ENCODE results near the gene RNF212B. TPM values are rescaled to one million over a fixed set of nuclear protein-coding genes. Genes with fewer than 3 reads are reported as not detected.

RNF212B gene
- total RNA-seq, 1 donor from 2014 or later: not detected

DNA sequence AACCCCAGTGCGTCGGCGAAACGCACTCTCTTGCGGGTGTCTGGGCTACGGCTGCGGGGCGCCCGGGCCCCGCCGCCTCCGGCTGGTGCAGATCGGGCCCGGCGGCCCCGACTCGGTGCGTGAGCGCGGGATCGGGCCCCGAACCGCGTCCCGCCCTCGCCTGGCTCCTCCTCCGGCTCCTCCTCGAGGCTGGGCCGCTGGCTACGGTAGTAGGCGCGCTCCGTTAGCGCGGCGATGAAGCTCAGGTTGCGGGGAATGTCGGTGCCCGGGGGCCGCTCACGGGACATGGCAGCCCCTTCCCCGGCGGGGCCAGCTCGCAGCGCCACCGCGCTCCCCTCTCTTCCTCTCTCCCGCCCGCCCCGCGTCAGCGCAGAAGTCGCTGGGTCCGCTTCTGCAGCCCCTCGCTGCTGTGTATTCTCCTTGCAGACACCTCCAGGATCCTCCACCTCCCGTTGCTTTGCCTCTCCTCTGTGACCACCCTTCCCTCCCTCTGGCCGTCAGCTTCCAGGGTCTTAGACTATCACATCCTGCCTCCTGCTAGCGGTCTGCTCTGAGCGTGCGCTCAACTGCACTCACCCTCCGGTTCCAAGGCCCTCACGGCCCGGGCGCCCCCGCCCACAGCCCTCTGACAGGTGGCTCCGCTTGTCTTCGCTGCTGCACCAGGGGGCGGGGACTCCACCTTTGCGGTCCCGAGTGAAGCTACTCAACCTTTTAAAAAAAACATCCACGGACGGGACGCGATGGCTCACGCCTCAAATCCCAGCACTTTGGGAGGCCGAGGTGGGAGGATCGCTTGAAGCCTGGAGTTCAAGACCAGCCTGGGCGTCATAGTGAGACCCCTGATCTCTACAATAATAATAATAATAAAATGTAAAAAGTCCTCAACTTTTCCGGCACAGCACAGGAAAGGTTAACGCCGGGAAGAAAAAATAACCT is 64.8 kb downstream of the RNF212B start, which contains the start of gene PPP1R3E:
PPP1R3E (minus strand) TSS at position 570 of the 936 bp plus-strand sequence; CDS start at position 287, 283 bp downstream.
- DNase-seq (ENCODE audit: low read depth): no peak
- TF ChIP-seq, protein P1, sequence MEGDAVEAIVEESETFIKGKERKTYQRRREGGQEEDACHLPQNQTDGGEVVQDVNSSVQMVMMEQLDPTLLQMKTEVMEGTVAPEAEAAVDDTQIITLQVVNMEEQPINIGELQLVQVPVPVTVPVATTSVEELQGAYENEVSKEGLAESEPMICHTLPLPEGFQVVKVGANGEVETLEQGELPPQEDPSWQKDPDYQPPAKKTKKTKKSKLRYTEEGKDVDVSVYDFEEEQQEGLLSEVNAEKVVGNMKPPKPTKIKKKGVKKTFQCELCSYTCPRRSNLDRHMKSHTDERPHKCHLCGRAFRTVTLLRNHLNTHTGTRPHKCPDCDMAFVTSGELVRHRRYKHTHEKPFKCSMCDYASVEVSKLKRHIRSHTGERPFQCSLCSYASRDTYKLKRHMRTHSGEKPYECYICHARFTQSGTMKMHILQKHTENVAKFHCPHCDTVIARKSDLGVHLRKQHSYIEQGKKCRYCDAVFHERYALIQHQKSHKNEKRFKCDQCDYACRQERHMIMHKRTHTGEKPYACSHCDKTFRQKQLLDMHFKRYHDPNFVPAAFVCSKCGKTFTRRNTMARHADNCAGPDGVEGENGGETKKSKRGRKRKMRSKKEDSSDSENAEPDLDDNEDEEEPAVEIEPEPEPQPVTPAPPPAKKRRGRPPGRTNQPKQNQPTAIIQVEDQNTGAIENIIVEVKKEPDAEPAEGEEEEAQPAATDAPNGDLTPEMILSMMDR (conservative IDR thresholded peaks at IDR 0.05; ENCODE audit: low read depth, low read length): no peak
- H3K4me3 ChIP-seq (ENCODE audit: low read depth, low read length): peak within 1 kb of the TSS; percentile 60

DNA sequence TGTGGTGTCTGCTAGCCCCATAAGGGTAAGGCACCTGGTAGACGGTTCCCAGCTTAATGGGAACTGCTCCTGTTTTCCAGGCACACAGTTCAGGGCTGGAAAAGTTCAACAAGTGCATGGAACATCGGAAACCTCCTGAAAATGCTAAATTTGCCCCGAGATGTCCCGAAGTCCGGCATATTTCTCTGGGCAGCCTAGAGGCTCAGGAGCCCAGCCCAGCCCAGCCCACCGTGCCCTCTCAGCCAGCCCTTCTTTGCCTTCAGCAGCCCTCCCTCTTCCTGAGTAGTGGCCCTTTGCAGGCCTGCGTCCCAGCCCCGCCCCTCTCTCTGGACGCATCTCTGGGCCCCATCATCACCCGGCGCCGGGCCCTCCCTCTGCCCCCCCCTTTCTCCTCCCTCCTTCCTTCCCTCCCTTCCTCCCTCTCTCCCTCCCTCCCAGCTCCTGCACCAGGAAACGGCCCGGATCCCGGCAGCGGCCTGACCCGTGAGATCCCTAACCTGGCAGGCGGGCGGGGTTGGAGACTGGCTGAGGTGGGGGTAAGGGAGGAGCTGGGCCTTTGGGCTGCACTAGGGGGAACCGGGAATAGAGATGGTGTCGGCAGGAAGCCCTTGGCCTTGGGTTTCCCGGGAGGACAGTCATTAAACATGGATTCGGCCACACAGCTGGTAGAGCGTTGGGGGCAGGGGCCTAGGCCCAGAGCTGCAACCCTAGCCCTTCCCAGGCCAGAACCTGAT is 68.8 kb downstream of the RNF212B start, which contains the start of gene BCL2L2:
BCL2L2 (plus strand) TSS at position 422 of the 734 bp plus-strand sequence. CDS start 935 bp downstream, outside the sequence.
- TF ChIP-seq, protein P1 (conservative IDR thresholded peaks at IDR 0.05; ENCODE audit: low read depth, low read length): no peak
- DNase-seq (ENCODE audit: low read depth): no peak
- peak within 1 kb of the TSS; percentile 87 for H3K4me3 ChIP-seq (ENCODE audit: low read depth, low read length)

DNA sequence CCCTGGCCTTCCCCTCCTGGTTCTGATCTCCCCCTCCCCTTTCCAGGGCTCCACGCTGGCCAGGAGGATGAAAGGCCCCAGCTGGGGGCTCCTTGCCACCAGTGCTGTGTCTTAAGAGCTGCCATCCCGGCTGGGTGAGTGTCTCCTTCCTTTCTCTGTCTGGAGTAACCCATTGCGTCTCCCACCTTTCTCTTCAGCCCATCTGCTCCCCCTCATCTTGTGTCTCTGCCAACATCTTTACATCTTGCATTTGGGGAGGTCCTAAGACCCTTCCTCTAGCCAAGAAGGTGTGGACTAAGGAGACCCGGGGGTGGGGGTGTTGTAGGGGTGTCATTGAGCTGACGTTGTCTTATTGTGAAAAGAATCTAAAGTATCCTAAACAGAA is 69.4 kb downstream of the RNF212B start:
- no peak for DNase-seq (ENCODE audit: low read depth)
- TF ChIP-seq, protein P1 (conservative IDR thresholded peaks at IDR 0.05; ENCODE audit: low read depth, low read length): no peak
- H3K4me3 ChIP-seq (ENCODE audit: low read depth, low read length): peak overlapping the region; percentile 87

DNA sequence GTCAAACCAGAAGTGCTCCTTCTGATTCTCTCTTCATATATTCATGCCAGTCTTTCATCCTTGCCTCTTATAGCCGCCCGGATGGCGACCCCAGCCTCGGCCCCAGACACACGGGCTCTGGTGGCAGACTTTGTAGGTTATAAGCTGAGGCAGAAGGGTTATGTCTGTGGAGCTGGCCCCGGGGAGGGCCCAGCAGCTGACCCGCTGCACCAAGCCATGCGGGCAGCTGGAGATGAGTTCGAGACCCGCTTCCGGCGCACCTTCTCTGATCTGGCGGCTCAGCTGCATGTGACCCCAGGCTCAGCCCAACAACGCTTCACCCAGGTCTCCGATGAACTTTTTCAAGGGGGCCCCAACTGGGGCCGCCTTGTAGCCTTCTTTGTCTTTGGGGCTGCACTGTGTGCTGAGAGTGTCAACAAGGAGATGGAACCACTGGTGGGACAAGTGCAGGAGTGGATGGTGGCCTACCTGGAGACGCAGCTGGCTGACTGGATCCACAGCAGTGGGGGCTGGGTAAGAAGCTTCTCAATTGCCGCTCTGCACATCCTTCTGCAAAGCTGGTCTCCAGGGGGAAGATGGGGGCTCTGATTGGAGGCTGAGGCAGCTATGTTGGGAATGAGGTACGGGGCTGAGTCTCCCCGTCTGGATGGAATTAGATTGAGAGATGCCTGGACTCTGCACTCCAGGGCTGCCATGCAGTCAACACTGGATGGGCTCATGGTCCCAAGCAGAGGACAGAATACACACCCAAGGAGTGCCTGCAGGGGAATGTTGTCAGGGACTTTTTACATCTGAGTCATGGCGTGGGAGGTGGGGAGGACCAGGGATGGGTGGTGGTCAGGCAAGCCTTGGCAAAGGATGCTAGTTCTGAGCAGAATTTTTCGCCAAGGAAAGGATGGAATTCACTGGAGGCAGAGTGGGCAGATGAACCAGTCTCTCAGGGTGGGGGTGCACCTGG is 70.2 kb downstream of the RNF212B start:
- TF ChIP-seq, protein P1 (conservative IDR thresholded peaks at IDR 0.05; ENCODE audit: low read depth, low read length): no peak
- H3K4me3 ChIP-seq (ENCODE audit: low read depth, low read length): peak overlapping the region; percentile 87
- DNase-seq (ENCODE audit: low read depth): no peak

DNA sequence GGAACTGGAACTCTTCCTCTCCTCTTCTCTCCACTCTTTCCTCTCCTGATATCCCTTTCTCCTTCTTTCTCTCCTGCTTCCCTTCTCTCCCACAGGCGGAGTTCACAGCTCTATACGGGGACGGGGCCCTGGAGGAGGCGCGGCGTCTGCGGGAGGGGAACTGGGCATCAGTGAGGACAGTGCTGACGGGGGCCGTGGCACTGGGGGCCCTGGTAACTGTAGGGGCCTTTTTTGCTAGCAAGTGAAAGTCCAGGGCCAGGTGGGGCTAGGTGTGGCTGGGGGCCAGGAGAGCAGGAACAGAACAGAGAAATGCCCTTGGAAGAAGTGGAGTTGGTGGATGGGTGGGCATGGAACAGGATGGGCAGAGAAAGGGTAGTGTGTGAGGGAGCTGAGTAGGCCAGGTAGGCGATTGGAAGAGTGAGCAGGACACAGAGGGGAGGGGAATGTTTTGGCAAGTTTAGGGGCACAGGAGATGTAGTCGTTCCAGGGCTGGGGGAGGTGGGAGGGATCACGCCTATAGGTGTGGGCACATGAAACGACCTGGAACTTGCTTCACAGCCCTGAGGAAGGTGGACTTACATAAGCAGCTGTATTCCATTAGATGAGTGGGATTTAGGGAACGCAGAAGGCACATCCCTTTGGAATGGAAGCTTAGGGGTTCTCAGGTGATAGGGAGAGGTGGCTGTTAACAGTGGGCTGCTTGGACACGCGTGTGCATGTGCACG is 71.1 kb downstream of the RNF212B start:
- H3K4me3 ChIP-seq (ENCODE audit: low read depth, low read length): no peak overlapping the region

More for the DNA sequence above, 71.1 kb downstream of the RNF212B start:
- TF ChIP-seq, protein P1 (conservative IDR thresholded peaks at IDR 0.05; ENCODE audit: low read depth, low read length): no peak
- DNase-seq (ENCODE audit: low read depth): no peak
